H9 (cell line): Measurements from ENCODE around the gene EXPH5. TPM values are rescaled to one million over a fixed set of nuclear protein-coding genes. Genes with fewer than 3 reads are reported as not detected.

Experiments used
- DNase-seq: peaks from one replicate; pipeline ENCODE4 v3.0.0-alpha.2; 2017
- H2AFZ ChIP-seq: one replicate; pipeline ENCODE4 v1.6.1; 2013; ENCODE audit warnings: mild to moderate bottlenecking, low read length, control low read depth, moderate library complexity
- H2AK5ac ChIP-seq: 2 replicates; pipeline ENCODE4 v1.6.1; 2013; ENCODE audit warnings: low read length, control low read depth, mixed read lengths; ENCODE audit not compliant: insufficient read length
- H2BK120ac ChIP-seq: one replicate; pipeline ENCODE4 v1.6.1; 2013; ENCODE audit warnings: low read depth, mild to moderate bottlenecking, low read length, control low read depth, inconsistent platforms; ENCODE audit not compliant: poor library complexity, severe bottlenecking
- H2BK12ac ChIP-seq: 2 replicates; pipeline ENCODE4 v1.6.1; 2013; ENCODE audit warnings: low read length, control low read depth, mixed read lengths, low read depth; ENCODE audit not compliant: insufficient read length
- H2BK15ac ChIP-seq: 2 replicates; pipeline ENCODE4 v1.6.1; 2013; ENCODE audit warnings: low read depth, low read length, control low read depth
- H2BK20ac ChIP-seq: one replicate; pipeline ENCODE4 v1.6.1; 2013; ENCODE audit warnings: low read depth, mild to moderate bottlenecking, low read length, control low read depth, inconsistent platforms; ENCODE audit not compliant: poor library complexity, severe bottlenecking
- H2BK5ac ChIP-seq: 2 replicates; pipeline ENCODE4 v1.6.1; 2013; ENCODE audit warnings: low read length, control low read depth, mixed read lengths; ENCODE audit not compliant: insufficient read length
- H3K14ac ChIP-seq: 2 replicates; pipeline ENCODE4 v1.6.1; 2013; ENCODE audit warnings: low read length, control low read depth; ENCODE audit not compliant: insufficient read depth
- H3K18ac ChIP-seq: 2 replicates; pipeline ENCODE4 v1.6.1; 2013; ENCODE audit warnings: low read depth, mild to moderate bottlenecking, mixed read lengths, low read length, control low read depth; ENCODE audit not compliant: insufficient read length
- H3K23ac ChIP-seq: 2 replicates; pipeline ENCODE4 v1.6.1; 2013; ENCODE audit warnings: low read length, control low read depth, mixed read lengths, low read depth; ENCODE audit not compliant: insufficient read length
- H3K23me2 ChIP-seq: 2 replicates; pipeline ENCODE4 v1.6.1; 2013; ENCODE audit warnings: low read depth, mild to moderate bottlenecking, mixed read lengths, low read length, control low read depth; ENCODE audit not compliant: insufficient read length, poor library complexity, severe bottlenecking
- H3K27ac ChIP-seq: 2 replicates; pipeline ENCODE4 v1.5.1; 2013; ENCODE audit warnings: low read length, control low read depth, mixed read lengths, low read depth; ENCODE audit not compliant: insufficient read length
- H3K27me3 ChIP-seq: 2 replicates; pipeline ENCODE4 v1.6.1; 2013; ENCODE audit warnings: low read length, control low read depth, inconsistent platforms; ENCODE audit not compliant: insufficient read depth
- H3K4ac ChIP-seq: 2 replicates; pipeline ENCODE4 v1.6.1; 2013; ENCODE audit warnings: low read depth, mild to moderate bottlenecking, control low read depth, inconsistent platforms, low read length, moderate library complexity
- H3K4me1 ChIP-seq: 2 replicates; pipeline ENCODE4 v1.6.1; 2013; ENCODE audit warnings: low read length, control low read depth, inconsistent platforms; ENCODE audit not compliant: insufficient read depth
- H3K4me2 ChIP-seq: 2 replicates; pipeline ENCODE4 v1.6.1; 2013; ENCODE audit warnings: low read length, control low read depth, mixed read lengths; ENCODE audit not compliant: insufficient read length, insufficient read depth
- H3K56ac ChIP-seq: 2 replicates; pipeline ENCODE4 v1.6.1; 2013; ENCODE audit warnings: low read depth, mild to moderate bottlenecking, mixed read lengths, low read length, control low read depth; ENCODE audit not compliant: insufficient read length
- H3K79me1 ChIP-seq: 2 replicates; pipeline ENCODE4 v1.6.1; 2013; ENCODE audit warnings: low read depth, mild to moderate bottlenecking, moderate library complexity, low read length, control low read depth, inconsistent platforms; ENCODE audit not compliant: insufficient read depth, poor library complexity, severe bottlenecking
- H3K79me2 ChIP-seq: 2 replicates; pipeline ENCODE4 v1.6.1; 2013; ENCODE audit warnings: low read length, control low read depth, inconsistent platforms; ENCODE audit not compliant: insufficient read depth
- H3K9ac ChIP-seq: 2 replicates; pipeline ENCODE4 v1.6.1; 2013; ENCODE audit warnings: low read length, control low read depth, mixed read lengths; ENCODE audit not compliant: insufficient read length; ENCODE audit errors: extremely low read depth
- H3K9me3 ChIP-seq: one replicate; pipeline ENCODE4 v1.6.1; 2013; ENCODE audit warnings: low read depth, low read length, inconsistent platforms; ENCODE audit not compliant: control insufficient read depth
- H3T11ph ChIP-seq: one replicate; pipeline ENCODE4 v1.6.1; 2013; ENCODE audit warnings: mild to moderate bottlenecking, low read length, control low read depth, inconsistent platforms
- H4K20me1 ChIP-seq: one replicate; pipeline ENCODE4 v1.6.1; 2013; ENCODE audit not compliant: control insufficient read depth, insufficient read length, insufficient read depth
- H4K5ac ChIP-seq: 2 replicates; pipeline ENCODE4 v1.6.1; 2013; ENCODE audit warnings: low read depth, mild to moderate bottlenecking, mixed read lengths, low read length, control low read depth; ENCODE audit not compliant: insufficient read length
- H4K8ac ChIP-seq: replicated peaks from 2 replicates; pipeline ENCODE4 v1.6.1; 2013; ENCODE audit warnings: low read length, control low read depth, mixed read lengths, low read depth; ENCODE audit not compliant: insufficient read length
- H4K91ac ChIP-seq: 2 replicates; pipeline ENCODE4 v1.6.1; 2013; ENCODE audit warnings: low read depth, mild to moderate bottlenecking, moderate library complexity, mixed read lengths, low read length, control low read depth; ENCODE audit not compliant: insufficient read length
- H3K27ac Mint-ChIP-seq, 3 experiments: 2 replicates in 2 of 3; 3 replicates in 1 of 3; pipeline ENCODE4 v1.8.0; 2020 to 2021; ENCODE audit warnings: mixed read lengths in 3 of 3, mild to moderate bottlenecking in 1 of 3, moderate library complexity in 1 of 3
- H3K27me3 Mint-ChIP-seq: 2 replicates; pipeline ENCODE4 v1.8.0; 2021; ENCODE audit warnings: low read depth, mild to moderate bottlenecking, moderate library complexity, mixed read lengths
- H3K36me3 Mint-ChIP-seq, 3 experiments: 2 replicates in 2 of 3; 3 replicates in 1 of 3; pipeline ENCODE4 v1.8.0; 2020 to 2021; ENCODE audit warnings: low read depth in 3 of 3, mixed read lengths in 3 of 3; ENCODE audit not compliant: insufficient read depth in 1 of 3
- H3K4me1 Mint-ChIP-seq, 2 experiments: 2 replicates each; pipeline ENCODE4 v1.8.0; 2020; ENCODE audit warnings: mixed read lengths in 2 of 2
- H3K4me3 Mint-ChIP-seq, 2 experiments: 2 replicates in 1 of 2; 3 replicates in 1 of 2; pipeline ENCODE4 v1.8.0; 2020 to 2021; ENCODE audit warnings: mild to moderate bottlenecking in 2 of 2, mixed read lengths in 2 of 2, moderate library complexity in 1 of 2
- H3K9me3 Mint-ChIP-seq, 2 experiments: 2 replicates in 1 of 2; 3 replicates in 1 of 2; pipeline ENCODE4 v1.8.0; 2020; ENCODE audit warnings: mild to moderate bottlenecking in 2 of 2, mixed read lengths in 2 of 2, moderate library complexity in 1 of 2
- WGBS: extraction: QIAGEN DNeasy Blood & Tissue Kit; methylation state at CpG from one replicate; pipeline ENCODE4 v1.1.7; 2013; ENCODE audit warnings: missing lambda C conversion rate, low lambda C conversion rate, mixed read lengths; ENCODE audit not compliant: insufficient read length; ENCODE audit errors: extremely low coverage; 5-methylcytosine and 5-hydroxymethylcytosine counted together
- total RNA-seq: library from RNA; stranded (reverse); gene quantifications from 2 replicates; pipeline ENCODE4 v1.2.1, GENCODE V29; 2021
- TF ChIP-seq, protein P1 (sequence below): fragments of 200-600 bp; sonication (generic); conservative IDR thresholded peaks from 3 replicates; pipeline ENCODE4 v1.8.0; 2021; ENCODE audit warnings: antibody characterized with exemption, mild to moderate bottlenecking

EXPH5 gene
- total RNA-seq, 1 experiment from 2014 or later: 3.1 TPM

DNA sequence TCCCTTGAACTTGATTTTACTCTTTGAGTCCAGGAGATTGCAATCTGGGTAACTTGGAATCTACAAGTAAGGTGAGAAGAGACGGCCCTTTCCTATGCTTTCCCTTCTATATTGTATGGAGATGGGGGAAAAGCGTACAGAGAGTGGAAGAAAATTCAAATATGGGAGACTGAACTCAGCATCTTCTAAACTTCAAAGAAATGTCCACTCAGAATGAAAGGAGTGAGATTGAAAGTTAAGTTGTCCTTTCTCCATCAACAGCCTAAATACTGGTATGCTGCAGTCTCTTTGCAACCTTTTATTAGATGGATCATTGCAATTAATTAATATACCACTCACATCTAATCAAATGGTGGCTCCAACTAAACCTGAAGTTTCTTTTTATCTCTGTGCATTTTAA is 6.4 kb upstream of the EXPH5 start:
- H3K4me1 ChIP-seq: no peaks in the 10 kb centered on the region
- H3K14ac ChIP-seq: no peak overlapping the region
- H2BK15ac ChIP-seq: no peak overlapping the region
- no peak overlapping the region for H3K27ac ChIP-seq
- no peak overlapping the region for H4K91ac ChIP-seq
- no peaks in the 10 kb centered on the region for H3K9me3 ChIP-seq
- H3T11ph ChIP-seq: no peak overlapping the region
- H2BK120ac ChIP-seq: no peak overlapping the region
- H3K27me3 Mint-ChIP-seq: no peaks in the 10 kb centered on the region
- H3K23me2 ChIP-seq: no peaks in the 10 kb centered on the region
- no peak overlapping the region for H2BK12ac ChIP-seq
- WGBS: no CpG with 5 or more reads among the region's 2 CpGs
- no peaks in the 10 kb centered on the region for H4K20me1 ChIP-seq
- H4K8ac ChIP-seq: no peak overlapping the region
- H3K27me3 ChIP-seq: no peaks in the 10 kb centered on the region
- H3K79me2 ChIP-seq: no peaks in the 10 kb centered on the region
- H3K4me3 Mint-ChIP-seq: no peak overlapping the region
- H4K5ac ChIP-seq: no peak overlapping the region
- H2AK5ac ChIP-seq: no peak overlapping the region
- TF ChIP-seq, protein P1, sequence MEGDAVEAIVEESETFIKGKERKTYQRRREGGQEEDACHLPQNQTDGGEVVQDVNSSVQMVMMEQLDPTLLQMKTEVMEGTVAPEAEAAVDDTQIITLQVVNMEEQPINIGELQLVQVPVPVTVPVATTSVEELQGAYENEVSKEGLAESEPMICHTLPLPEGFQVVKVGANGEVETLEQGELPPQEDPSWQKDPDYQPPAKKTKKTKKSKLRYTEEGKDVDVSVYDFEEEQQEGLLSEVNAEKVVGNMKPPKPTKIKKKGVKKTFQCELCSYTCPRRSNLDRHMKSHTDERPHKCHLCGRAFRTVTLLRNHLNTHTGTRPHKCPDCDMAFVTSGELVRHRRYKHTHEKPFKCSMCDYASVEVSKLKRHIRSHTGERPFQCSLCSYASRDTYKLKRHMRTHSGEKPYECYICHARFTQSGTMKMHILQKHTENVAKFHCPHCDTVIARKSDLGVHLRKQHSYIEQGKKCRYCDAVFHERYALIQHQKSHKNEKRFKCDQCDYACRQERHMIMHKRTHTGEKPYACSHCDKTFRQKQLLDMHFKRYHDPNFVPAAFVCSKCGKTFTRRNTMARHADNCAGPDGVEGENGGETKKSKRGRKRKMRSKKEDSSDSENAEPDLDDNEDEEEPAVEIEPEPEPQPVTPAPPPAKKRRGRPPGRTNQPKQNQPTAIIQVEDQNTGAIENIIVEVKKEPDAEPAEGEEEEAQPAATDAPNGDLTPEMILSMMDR: no peak
- no peak overlapping the region for H3K4me2 ChIP-seq
- no peak for DNase-seq
- no peak overlapping the region for H2BK5ac ChIP-seq
- no peak overlapping the region for H2BK20ac ChIP-seq
- H3K18ac ChIP-seq: no peak overlapping the region
- H3K9ac ChIP-seq: no peak overlapping the region
- no peaks in the 10 kb centered on the region for H3K9me3 Mint-ChIP-seq
- H3K79me1 ChIP-seq: no peaks in the 10 kb centered on the region
- no peak overlapping the region for H3K56ac ChIP-seq
- peaks cover 11 to 16% of the 10 kb centered on the region in 2 experiments for H3K4me1 Mint-ChIP-seq
- no peak overlapping the region for H3K4ac ChIP-seq
- no peaks in the 10 kb centered on the region for H3K36me3 Mint-ChIP-seq
- H3K27ac Mint-ChIP-seq: no peak overlapping the region
- no peak overlapping the region for H3K23ac ChIP-seq
- H2AFZ ChIP-seq: no peak overlapping the region
